H9 (cell line): ENCODE data around the gene RNF17. TPM values are rescaled to one million over a fixed set of nuclear protein-coding genes. Genes with fewer than 3 reads are reported as not detected.

Source experiments
- DNase-seq: peaks from one replicate; pipeline ENCODE4 v3.0.0-alpha.2; 2017
- H2AFZ ChIP-seq: one replicate; pipeline ENCODE4 v1.6.1; 2013; ENCODE audit warnings: mild to moderate bottlenecking, low read length, control low read depth, moderate library complexity
- H2AK5ac ChIP-seq: 2 replicates; pipeline ENCODE4 v1.6.1; 2013; ENCODE audit warnings: low read length, control low read depth, mixed read lengths; ENCODE audit not compliant: insufficient read length
- H2BK120ac ChIP-seq: one replicate; pipeline ENCODE4 v1.6.1; 2013; ENCODE audit warnings: low read depth, mild to moderate bottlenecking, low read length, control low read depth, inconsistent platforms; ENCODE audit not compliant: poor library complexity, severe bottlenecking
- H2BK12ac ChIP-seq: 2 replicates; pipeline ENCODE4 v1.6.1; 2013; ENCODE audit warnings: low read length, control low read depth, mixed read lengths, low read depth; ENCODE audit not compliant: insufficient read length
- H2BK15ac ChIP-seq: 2 replicates; pipeline ENCODE4 v1.6.1; 2013; ENCODE audit warnings: low read depth, low read length, control low read depth
- H2BK20ac ChIP-seq: one replicate; pipeline ENCODE4 v1.6.1; 2013; ENCODE audit warnings: low read depth, mild to moderate bottlenecking, low read length, control low read depth, inconsistent platforms; ENCODE audit not compliant: poor library complexity, severe bottlenecking
- H2BK5ac ChIP-seq: 2 replicates; pipeline ENCODE4 v1.6.1; 2013; ENCODE audit warnings: low read length, control low read depth, mixed read lengths; ENCODE audit not compliant: insufficient read length
- H3K14ac ChIP-seq: 2 replicates; pipeline ENCODE4 v1.6.1; 2013; ENCODE audit warnings: low read length, control low read depth; ENCODE audit not compliant: insufficient read depth
- H3K18ac ChIP-seq: 2 replicates; pipeline ENCODE4 v1.6.1; 2013; ENCODE audit warnings: low read depth, mild to moderate bottlenecking, mixed read lengths, low read length, control low read depth; ENCODE audit not compliant: insufficient read length
- H3K23ac ChIP-seq: 2 replicates; pipeline ENCODE4 v1.6.1; 2013; ENCODE audit warnings: low read length, control low read depth, mixed read lengths, low read depth; ENCODE audit not compliant: insufficient read length
- H3K23me2 ChIP-seq: 2 replicates; pipeline ENCODE4 v1.6.1; 2013; ENCODE audit warnings: low read depth, mild to moderate bottlenecking, mixed read lengths, low read length, control low read depth; ENCODE audit not compliant: insufficient read length, poor library complexity, severe bottlenecking
- H3K27ac ChIP-seq: 2 replicates; pipeline ENCODE4 v1.5.1; 2013; ENCODE audit warnings: low read length, control low read depth, mixed read lengths, low read depth; ENCODE audit not compliant: insufficient read length
- H3K27me3 ChIP-seq: 2 replicates; pipeline ENCODE4 v1.6.1; 2013; ENCODE audit warnings: low read length, control low read depth, inconsistent platforms; ENCODE audit not compliant: insufficient read depth
- H3K4ac ChIP-seq: 2 replicates; pipeline ENCODE4 v1.6.1; 2013; ENCODE audit warnings: low read depth, mild to moderate bottlenecking, control low read depth, inconsistent platforms, low read length, moderate library complexity
- H3K4me1 ChIP-seq: 2 replicates; pipeline ENCODE4 v1.6.1; 2013; ENCODE audit warnings: low read length, control low read depth, inconsistent platforms; ENCODE audit not compliant: insufficient read depth
- H3K4me2 ChIP-seq: 2 replicates; pipeline ENCODE4 v1.6.1; 2013; ENCODE audit warnings: low read length, control low read depth, mixed read lengths; ENCODE audit not compliant: insufficient read length, insufficient read depth
- H3K56ac ChIP-seq: 2 replicates; pipeline ENCODE4 v1.6.1; 2013; ENCODE audit warnings: low read depth, mild to moderate bottlenecking, mixed read lengths, low read length, control low read depth; ENCODE audit not compliant: insufficient read length
- H3K79me1 ChIP-seq: 2 replicates; pipeline ENCODE4 v1.6.1; 2013; ENCODE audit warnings: low read depth, mild to moderate bottlenecking, moderate library complexity, low read length, control low read depth, inconsistent platforms; ENCODE audit not compliant: insufficient read depth, poor library complexity, severe bottlenecking
- H3K79me2 ChIP-seq: 2 replicates; pipeline ENCODE4 v1.6.1; 2013; ENCODE audit warnings: low read length, control low read depth, inconsistent platforms; ENCODE audit not compliant: insufficient read depth
- H3K9ac ChIP-seq: 2 replicates; pipeline ENCODE4 v1.6.1; 2013; ENCODE audit warnings: low read length, control low read depth, mixed read lengths; ENCODE audit not compliant: insufficient read length; ENCODE audit errors: extremely low read depth
- H3K9me3 ChIP-seq: one replicate; pipeline ENCODE4 v1.6.1; 2013; ENCODE audit warnings: low read depth, low read length, inconsistent platforms; ENCODE audit not compliant: control insufficient read depth
- H3T11ph ChIP-seq: one replicate; pipeline ENCODE4 v1.6.1; 2013; ENCODE audit warnings: mild to moderate bottlenecking, low read length, control low read depth, inconsistent platforms
- H4K20me1 ChIP-seq: one replicate; pipeline ENCODE4 v1.6.1; 2013; ENCODE audit not compliant: control insufficient read depth, insufficient read length, insufficient read depth
- H4K5ac ChIP-seq: 2 replicates; pipeline ENCODE4 v1.6.1; 2013; ENCODE audit warnings: low read depth, mild to moderate bottlenecking, mixed read lengths, low read length, control low read depth; ENCODE audit not compliant: insufficient read length
- H4K8ac ChIP-seq: replicated peaks from 2 replicates; pipeline ENCODE4 v1.6.1; 2013; ENCODE audit warnings: low read length, control low read depth, mixed read lengths, low read depth; ENCODE audit not compliant: insufficient read length
- H4K91ac ChIP-seq: 2 replicates; pipeline ENCODE4 v1.6.1; 2013; ENCODE audit warnings: low read depth, mild to moderate bottlenecking, moderate library complexity, mixed read lengths, low read length, control low read depth; ENCODE audit not compliant: insufficient read length
- H3K27ac Mint-ChIP-seq, 3 experiments: 2 replicates in 2 of 3; 3 replicates in 1 of 3; pipeline ENCODE4 v1.8.0; 2020 to 2021; ENCODE audit warnings: mixed read lengths in 3 of 3, mild to moderate bottlenecking in 1 of 3, moderate library complexity in 1 of 3
- H3K27me3 Mint-ChIP-seq: 2 replicates; pipeline ENCODE4 v1.8.0; 2021; ENCODE audit warnings: low read depth, mild to moderate bottlenecking, moderate library complexity, mixed read lengths
- H3K36me3 Mint-ChIP-seq, 3 experiments: 2 replicates in 2 of 3; 3 replicates in 1 of 3; pipeline ENCODE4 v1.8.0; 2020 to 2021; ENCODE audit warnings: low read depth in 3 of 3, mixed read lengths in 3 of 3; ENCODE audit not compliant: insufficient read depth in 1 of 3
- H3K4me1 Mint-ChIP-seq, 2 experiments: 2 replicates each; pipeline ENCODE4 v1.8.0; 2020; ENCODE audit warnings: mixed read lengths in 2 of 2
- H3K4me3 Mint-ChIP-seq, 2 experiments: 2 replicates in 1 of 2; 3 replicates in 1 of 2; pipeline ENCODE4 v1.8.0; 2020 to 2021; ENCODE audit warnings: mild to moderate bottlenecking in 2 of 2, mixed read lengths in 2 of 2, moderate library complexity in 1 of 2
- H3K9me3 Mint-ChIP-seq, 2 experiments: 2 replicates in 1 of 2; 3 replicates in 1 of 2; pipeline ENCODE4 v1.8.0; 2020; ENCODE audit warnings: mild to moderate bottlenecking in 2 of 2, mixed read lengths in 2 of 2, moderate library complexity in 1 of 2
- WGBS: extraction: QIAGEN DNeasy Blood & Tissue Kit; methylation state at CpG from one replicate; pipeline ENCODE4 v1.1.7; 2013; ENCODE audit warnings: missing lambda C conversion rate, low lambda C conversion rate, mixed read lengths; ENCODE audit not compliant: insufficient read length; ENCODE audit errors: extremely low coverage; 5-methylcytosine and 5-hydroxymethylcytosine counted together
- total RNA-seq: library from RNA; stranded (reverse); gene quantifications from 2 replicates; pipeline ENCODE4 v1.2.1, GENCODE V29; 2021
- TF ChIP-seq, protein P1 (sequence below): fragments of 200-600 bp; sonication (generic); conservative IDR thresholded peaks from 3 replicates; pipeline ENCODE4 v1.8.0; 2021; ENCODE audit warnings: antibody characterized with exemption, mild to moderate bottlenecking

The RNF17 gene
- total RNA-seq, 1 experiment from 2014 or later, result not detected

DNA sequence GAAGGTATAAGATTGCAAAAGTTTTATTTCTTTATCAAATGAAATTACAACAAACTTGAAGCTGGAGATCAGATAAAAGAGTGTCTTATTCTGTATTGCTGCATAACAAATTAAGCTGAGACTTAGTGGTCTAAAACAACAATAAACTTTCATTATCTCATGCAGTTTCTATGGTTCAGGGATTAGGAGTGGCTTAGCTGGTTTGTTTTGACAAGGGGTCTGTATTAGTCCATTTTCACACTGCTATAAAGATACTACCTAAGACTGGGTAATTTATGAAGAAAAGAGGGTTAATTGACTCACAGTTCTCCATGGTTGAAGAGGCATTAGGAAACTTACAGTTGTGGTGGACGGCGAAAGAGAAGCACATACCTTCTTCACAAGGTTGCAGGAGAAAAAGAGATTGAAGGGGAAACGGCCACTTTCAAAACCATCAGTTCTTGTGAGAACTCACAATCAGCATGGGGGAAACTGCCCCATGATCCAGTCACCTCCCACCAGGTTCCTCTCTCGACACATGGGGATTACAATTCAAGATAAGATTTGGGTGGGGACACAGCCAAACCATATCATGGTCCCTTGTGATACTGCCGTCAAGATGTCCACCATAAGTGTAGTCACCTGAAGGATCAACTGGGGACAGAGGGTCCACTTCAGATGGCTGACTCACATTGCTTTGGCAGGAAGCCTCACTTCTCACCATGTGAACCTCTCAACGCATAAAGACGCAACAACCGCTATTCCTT, 97.8 kb downstream of the RNF17 start:
- H3K9me3 ChIP-seq, result no peaks in the 10 kb centered on the region
- no peak overlapping the region for H4K91ac ChIP-seq
- H3K79me1 ChIP-seq, result no peaks in the 10 kb centered on the region
- no peak overlapping the region for H2BK120ac ChIP-seq
- no peaks in the 10 kb centered on the region for H3K27me3 Mint-ChIP-seq
- no peak overlapping the region for H4K5ac ChIP-seq
- TF ChIP-seq, protein P1, sequence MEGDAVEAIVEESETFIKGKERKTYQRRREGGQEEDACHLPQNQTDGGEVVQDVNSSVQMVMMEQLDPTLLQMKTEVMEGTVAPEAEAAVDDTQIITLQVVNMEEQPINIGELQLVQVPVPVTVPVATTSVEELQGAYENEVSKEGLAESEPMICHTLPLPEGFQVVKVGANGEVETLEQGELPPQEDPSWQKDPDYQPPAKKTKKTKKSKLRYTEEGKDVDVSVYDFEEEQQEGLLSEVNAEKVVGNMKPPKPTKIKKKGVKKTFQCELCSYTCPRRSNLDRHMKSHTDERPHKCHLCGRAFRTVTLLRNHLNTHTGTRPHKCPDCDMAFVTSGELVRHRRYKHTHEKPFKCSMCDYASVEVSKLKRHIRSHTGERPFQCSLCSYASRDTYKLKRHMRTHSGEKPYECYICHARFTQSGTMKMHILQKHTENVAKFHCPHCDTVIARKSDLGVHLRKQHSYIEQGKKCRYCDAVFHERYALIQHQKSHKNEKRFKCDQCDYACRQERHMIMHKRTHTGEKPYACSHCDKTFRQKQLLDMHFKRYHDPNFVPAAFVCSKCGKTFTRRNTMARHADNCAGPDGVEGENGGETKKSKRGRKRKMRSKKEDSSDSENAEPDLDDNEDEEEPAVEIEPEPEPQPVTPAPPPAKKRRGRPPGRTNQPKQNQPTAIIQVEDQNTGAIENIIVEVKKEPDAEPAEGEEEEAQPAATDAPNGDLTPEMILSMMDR, result no peak
- H3K27ac Mint-ChIP-seq, result 0 out of 7 replicates have a peak overlapping the region, but pooled peaks of 2 of the 3 experiments have one; percentile 7 to 13
- no peak overlapping the region for H3K14ac ChIP-seq
- peaks cover 0 to 3% of the 10 kb centered on the region in 2 experiments; a peak in 2 of 4 replicates for H3K4me1 Mint-ChIP-seq
- no peaks in the 10 kb centered on the region for H3K79me2 ChIP-seq
- no peak overlapping the region for H2AFZ ChIP-seq
- no peak overlapping the region for H2BK12ac ChIP-seq
- H3K18ac ChIP-seq, result no peak overlapping the region
- no peak overlapping the region for H2AK5ac ChIP-seq
- H3K9me3 Mint-ChIP-seq, result no peaks in the 10 kb centered on the region
- no CpG with 5 or more reads among the region's 8 CpGs for WGBS
- H3K56ac ChIP-seq, result no peak overlapping the region
- H3K9ac ChIP-seq, result no peak overlapping the region
- H2BK20ac ChIP-seq, result no peak overlapping the region
- H3K23me2 ChIP-seq, result no peaks in the 10 kb centered on the region
- H3K4me2 ChIP-seq, result no peak overlapping the region
- H4K20me1 ChIP-seq, result no peaks in the 10 kb centered on the region
- no peak overlapping the region for H3T11ph ChIP-seq
- H2BK5ac ChIP-seq, result no peak overlapping the region
- no peak for DNase-seq
- H2BK15ac ChIP-seq, result no peak overlapping the region
- no peaks in the 10 kb centered on the region for H3K27me3 ChIP-seq
- no peak overlapping the region for H3K27ac ChIP-seq
- H3K23ac ChIP-seq, result no peak overlapping the region
- H3K4me1 ChIP-seq, result no peaks in the 10 kb centered on the region
- H3K36me3 Mint-ChIP-seq, result no peaks in the 10 kb centered on the region
- H3K4me3 Mint-ChIP-seq, result no peak overlapping the region
- H4K8ac ChIP-seq, result no peak overlapping the region
- no peak overlapping the region for H3K4ac ChIP-seq
